SU-DHL-6 (cell line): ENCODE results near the gene PXDC1.

ENCODE experiments used
- H2AFZ ChIP-seq: fragments of 200-600 bp; sonication (generic); 2 replicates; pipeline ENCODE4 v1.6.1; 2014; ENCODE audit warnings: low read depth, mild to moderate bottlenecking, moderate library complexity, mixed read lengths, antibody characterized with exemption, low read length; ENCODE audit not compliant: severe bottlenecking
- H3F3A ChIP-seq: fragments of 200-600 bp; shearing (Covaris generic); 2 replicates; pipeline ENCODE4 v1.6.0; 2016; ENCODE audit warnings: antibody characterized with exemption, mild to moderate bottlenecking; ENCODE audit not compliant: insufficient read depth
- H3K27ac ChIP-seq: fragments of 200-600 bp; sonication (generic); 2 replicates; pipeline ENCODE4 v1.5.1; 2016; ENCODE audit warnings: low read depth, mild to moderate bottlenecking, low read length, moderate library complexity, mixed read lengths
- H3K27me3 ChIP-seq: fragments of 200-600 bp; sonication (generic), shearing (Covaris generic); 2 replicates; pipeline ENCODE4 v1.6.0; 2014; ENCODE audit warnings: mild to moderate bottlenecking, low read length
- H3K36me3 ChIP-seq: fragments of 200-600 bp; sonication (generic); 2 replicates; pipeline ENCODE4 v1.6.1; 2014; ENCODE audit warnings: mild to moderate bottlenecking, low read length, mixed read lengths
- H3K4me2 ChIP-seq: fragments of 300-600, 200-600 bp; shearing (Covaris generic), sonication (generic); 2 replicates; pipeline ENCODE4 v1.6.0; 2014; ENCODE audit warnings: low read length, low read depth, mild to moderate bottlenecking; ENCODE audit not compliant: poor library complexity, severe bottlenecking
- H3K4me3 ChIP-seq: fragments of 200-600 bp; sonication (generic); 2 replicates; pipeline ENCODE4 v1.5.1; 2014; ENCODE audit warnings: antibody characterized with exemption, low read length, mild to moderate bottlenecking, mixed read lengths; ENCODE audit not compliant: insufficient read depth, poor library complexity, severe bottlenecking
- H3K79me2 ChIP-seq: fragments of 200-600 bp; sonication (generic); 2 replicates; pipeline ENCODE4 v1.6.1; 2014; ENCODE audit warnings: mild to moderate bottlenecking, low read length, moderate library complexity; ENCODE audit not compliant: insufficient read depth
- H3K9ac ChIP-seq: fragments of 200-600 bp; sonication (generic); 2 replicates; pipeline ENCODE4 v1.7.0; 2014; ENCODE audit warnings: mild to moderate bottlenecking, low read length
- H3K9me2 ChIP-seq: fragments of 200-600 bp; sonication (generic); replicated peaks from 2 replicates; pipeline ENCODE4 v1.6.1; 2014; ENCODE audit warnings: low read length; ENCODE audit not compliant: insufficient read depth
- H3K9me3 ChIP-seq: fragments of 200-600 bp; sonication (generic); 2 replicates; pipeline ENCODE4 v1.6.1; 2014; ENCODE audit warnings: low read length, mixed read lengths; ENCODE audit not compliant: insufficient read depth
- H4K20me1 ChIP-seq: fragments of 200-600 bp; sonication (generic); 2 replicates; pipeline ENCODE4 v1.6.1; 2014; ENCODE audit warnings: low read depth, mild to moderate bottlenecking, antibody characterized with exemption, low read length, moderate library complexity, mixed read lengths
- CTCF ChIP-seq: fragments of 200-600 bp; sonication (generic); IDR thresholded peaks from one replicate; pipeline ENCODE4 v1.5.1; 2017; ENCODE audit warnings: antibody characterized with exemption, mild to moderate bottlenecking, low read length, moderate library complexity; ENCODE audit not compliant: insufficient read depth, poor library complexity, severe bottlenecking
- EZH2phosphoT487 ChIP-seq: fragments of 200-600 bp; sonication (generic), shearing (Covaris generic); conservative IDR thresholded peaks from 2 replicates; pipeline ENCODE4 v1.6.1; 2018; ENCODE audit warnings: mild to moderate bottlenecking, antibody characterized with exemption, low read length, moderate library complexity, mixed read lengths

PXDC1 gene

GRCh38 chr6:3766214-3766613 is 14.7 kb upstream of the PXDC1 start:
- no peaks in the 10 kb centered on the region for H3K36me3 ChIP-seq
- H4K20me1 ChIP-seq = no peaks in the 10 kb centered on the region
- H3K9me2 ChIP-seq = no peaks in the 10 kb centered on the region
- no peak overlapping the region for H3K4me3 ChIP-seq
- H3K9me3 ChIP-seq = no peaks in the 10 kb centered on the region
- no peak overlapping the region for H2AFZ ChIP-seq
- no peaks in the 10 kb centered on the region for H3K27me3 ChIP-seq
- H3K4me2 ChIP-seq = no peak overlapping the region
- no peak for TF ChIP-seq EZH2phosphoT487
- no peak for TF ChIP-seq CTCF
- no peak overlapping the region for H3K27ac ChIP-seq
- H3K9ac ChIP-seq = no peak overlapping the region
- H3K79me2 ChIP-seq = no peaks in the 10 kb centered on the region
- no peaks in the 10 kb centered on the region for H3F3A ChIP-seq

GRCh38 chr6:3765415-3765814 is 13.9 kb upstream of the PXDC1 start:
- Histone ChIP-seq H3K9me2 (no peaks in the 10 kb centered on the region), H3K9me3 (no peaks in the 10 kb centered on the region), H4K20me1 (no peaks in the 10 kb centered on the region), H3K4me2 (no peak overlapping the region), H3K9ac (no peak overlapping the region), H3K79me2 (no peaks in the 10 kb centered on the region), H3K4me3 (no peak overlapping the region), H3K27me3 (no peaks in the 10 kb centered on the region), H3K36me3 (no peaks in the 10 kb centered on the region), H2AFZ (no peak overlapping the region), H3K27ac (no peak overlapping the region), H3F3A (no peaks in the 10 kb centered on the region)
- TF ChIP-seq EZH2phosphoT487 = no peak
- TF ChIP-seq CTCF = no peak

- Histone ChIP-seq H3K27me3 (no peaks in the 10 kb centered on the region), H3K36me3 (no peaks in the 10 kb centered on the region), H3K9me3 (no peaks in the 10 kb centered on the region), H3K79me2 (no peaks in the 10 kb centered on the region), H3K9ac (no peak overlapping the region), H3F3A (no peaks in the 10 kb centered on the region), H3K9me2 (no peaks in the 10 kb centered on the region), H3K4me2 (no peak overlapping the region), H2AFZ (no peak overlapping the region), H3K27ac (no peak overlapping the region), H3K4me3 (no peak overlapping the region), H4K20me1 (no peaks in the 10 kb centered on the region)
- TF ChIP-seq CTCF = no peak
- no peak for TF ChIP-seq EZH2phosphoT487
Observed at GRCh38 chr6:3764516-3765335, 13.2 kb upstream of the PXDC1 start.
